Measurements from ENCODE around the gene MANBA. TPM values are rescaled to one million over a fixed set of nuclear protein-coding genes. Genes with fewer than 3 reads are reported as not detected.

MANBA gene
- total RNA-seq, 2 donors from 2014 or later: 37.2 to 41.3 TPM

GRCh38 chr4:102799816-102800215 is 39.0 kb upstream of the MANBA start:
- Histone ChIP-seq H3K9me3 (no peaks in the 10 kb centered on the region), H3K27ac (no peak overlapping the region), H3K4me1 (ENCODE audit: control insufficient read depth in 1 of 2, low read depth in 2 of 2) (peaks cover 0 to 7% of the 10 kb centered on the region in 2 donors), H3K36me3 (peaks cover 49% of the 10 kb centered on the region), H3K27me3 (replicated peaks; ENCODE audit: insufficient read depth) (no peaks in the 10 kb centered on the region), H3K4me3 (no peak overlapping the region)
- ATAC-seq (ENCODE audit: insufficient number of reproducible peaks, low FRiP score, low read depth) (no peak), DNase-seq (ENCODE audit: low spot score) (no peak)
- TF ChIP-seq CTCF (IDR thresholded peaks at IDR 0.05): no peak

- no peak overlapping the region for H3K4me3 ChIP-seq
- peaks cover 0 to under 1% of the 10 kb centered on the region in 2 donors for H3K4me1 ChIP-seq (ENCODE audit: control insufficient read depth in 1 of 2, low read depth in 2 of 2)
- H3K27me3 ChIP-seq (replicated peaks; ENCODE audit: insufficient read depth): no peaks in the 10 kb centered on the region
These were observed 34.2 kb upstream of the MANBA start for GRCh38 chr4:102794999-102795398.

GRCh38 chr4:102792361-102792936 is 31.7 kb upstream of the MANBA start:
- no peak for TF ChIP-seq CTCF (IDR thresholded peaks at IDR 0.05)
- Histone ChIP-seq H3K27me3 (replicated peaks; ENCODE audit: insufficient read depth) (no peaks in the 10 kb centered on the region), H3K36me3 (peaks cover 18% of the 10 kb centered on the region), H3K9me3 (no peaks in the 10 kb centered on the region), H3K4me1 (ENCODE audit: control insufficient read depth in 1 of 2, low read depth in 2 of 2) (no peaks in the 10 kb centered on the region), H3K27ac (no peak overlapping the region), H3K4me3 (no peak overlapping the region)
- DNase-seq (ENCODE audit: low spot score) (no peak), ATAC-seq (ENCODE audit: insufficient number of reproducible peaks, low FRiP score, low read depth) (no peak)

More at GRCh38 chr4:102794999-102795398, 34.2 kb upstream of the MANBA start:
- Histone ChIP-seq H3K27ac (no peak overlapping the region), H3K36me3 (peaks cover 33% of the 10 kb centered on the region), H3K9me3 (no peaks in the 10 kb centered on the region)
- TF ChIP-seq CTCF (IDR thresholded peaks at IDR 0.05): no peak
- ATAC-seq (ENCODE audit: insufficient number of reproducible peaks, low FRiP score, low read depth) (no peak), DNase-seq (ENCODE audit: low spot score) (no peak)

- Histone ChIP-seq H3K27me3 (replicated peaks; ENCODE audit: insufficient read depth) (no peaks in the 10 kb centered on the region), H3K9me3 (no peaks in the 10 kb centered on the region), H3K4me3 (no peak overlapping the region), H3K27ac (no peak overlapping the region), H3K4me1 (ENCODE audit: control insufficient read depth in 1 of 2, low read depth in 2 of 2) (no peaks in the 10 kb centered on the region), H3K36me3 (peaks cover 17% of the 10 kb centered on the region)
- ATAC-seq (ENCODE audit: insufficient number of reproducible peaks, low FRiP score, low read depth) (no peak), DNase-seq (ENCODE audit: low spot score) (no peak)
- no peak for TF ChIP-seq CTCF (IDR thresholded peaks at IDR 0.05)
These were observed 30.6 kb upstream of the MANBA start for GRCh38 chr4:102791318-102791835.

- peaks cover 5% of the 10 kb centered on the region for H3K36me3 ChIP-seq
- no peaks in the 10 kb centered on the region for H3K4me1 ChIP-seq (ENCODE audit: control insufficient read depth in 1 of 2, low read depth in 2 of 2)
- DNase-seq (ENCODE audit: low spot score) (no peak), ATAC-seq (ENCODE audit: insufficient number of reproducible peaks, low FRiP score, low read depth) (no peak)
- H3K27ac ChIP-seq: no peak overlapping the region
- no peak for TF ChIP-seq CTCF (IDR thresholded peaks at IDR 0.05)
- H3K9me3 ChIP-seq: no peaks in the 10 kb centered on the region
- H3K27me3 ChIP-seq (replicated peaks; ENCODE audit: insufficient read depth): no peaks in the 10 kb centered on the region
- no peak overlapping the region for H3K4me3 ChIP-seq
These were observed 28.5 kb upstream of the MANBA start for GRCh38 chr4:102789317-102789717.

All from thoracic aorta (tissue), 2 donors.